Activated CD8-positive, alpha-beta T cell treated with anti-CD3 and anti-CD28 coated beads for 36 hours (primary cell): Measurements from ENCODE around the gene CD9. TPM values are rescaled to one million over a fixed set of nuclear protein-coding genes. Genes with fewer than 3 reads are reported as not detected.

Experiments
- ATAC-seq: fragments of 200-7000 bp; cut with Tn5 transposase; one replicate; pipeline ENCODE4 v1.10.0; 2021; ENCODE audit warnings: mild to moderate bottlenecking, moderate library complexity
- CTCF ChIA-PET: fragments of 350-600 bp; sonication (Branson Sonifier 250); formaldehyde crosslinking; loops from one replicate; lab custom pipeline; 2021; ENCODE audit warnings: antibody characterized with exemption; lab: Charles Lee
- POLR2A ChIA-PET: fragments of 350-600 bp; sonication (Branson Sonifier 250); formaldehyde crosslinking; loops from one replicate; lab custom pipeline; 2021; ENCODE audit warnings: antibody characterized with exemption; lab: Charles Lee
- DNase-seq: peaks from one replicate; pipeline ENCODE4 v3.0.0-alpha.2; 2020
- H3K27ac Mint-ChIP-seq: one replicate; pipeline ENCODE4 v1.8.0; 2021; ENCODE audit warnings: mild to moderate bottlenecking, mixed read lengths
- H3K27me3 Mint-ChIP-seq: one replicate; pipeline ENCODE4 v1.8.0; 2021; ENCODE audit warnings: mixed read lengths
- H3K36me3 Mint-ChIP-seq: one replicate; pipeline ENCODE4 v1.8.0; 2021; ENCODE audit warnings: low read depth, mixed read lengths
- H3K4me1 Mint-ChIP-seq: one replicate; pipeline ENCODE4 v1.8.0; 2021; ENCODE audit warnings: low read depth, mixed read lengths
- H3K4me3 Mint-ChIP-seq: one replicate; pipeline ENCODE4 v1.8.0; 2021; ENCODE audit warnings: mild to moderate bottlenecking, moderate library complexity, mixed read lengths
- H3K9me3 Mint-ChIP-seq: one replicate; pipeline ENCODE4 v1.8.0; 2021; ENCODE audit warnings: mixed read lengths
- intact Hi-C: fragments of 100-400 bp; cut with micrococcal nuclease; formaldehyde crosslinking; loops from one replicate; pipeline ENCODE4 v1.10.0; 2022
- total RNA-seq, 2 experiments: library from RNA; stranded (reverse); gene quantifications; one replicate each; pipeline ENCODE4 v1.2.3, GENCODE V29; 2021
- TF ChIP-seq, protein P1 (sequence below): fragments of 200-600 bp; IDR thresholded peaks from one replicate; pipeline ENCODE4 v1.8.0; 2022; ENCODE audit warnings: antibody characterized with exemption, mild to moderate bottlenecking

CD9 gene
- total RNA-seq, 2 experiments from 2014 or later, result 9.1 to 9.2 TPM

- POLR2A ChIA-PET, result no interaction called here
Measured at GRCh38 chr12:6226002-6226678, 25.9 kb downstream of the CD9 start.

GRCh38 chr12:6226679-6227051, 26.5 kb downstream of the CD9 start:
- Mint-ChIP-seq H3K27ac (no peak overlapping the region), H3K27me3 (no peaks in the 10 kb centered on the region), H3K4me3 (no peak overlapping the region), H3K36me3 (no peaks in the 10 kb centered on the region), H3K9me3 (no peaks in the 10 kb centered on the region), H3K4me1 (peaks cover 17% of the 10 kb centered on the region)
- DNase-seq, result no peak
- ChIA-PET CTCF (no interaction called here), POLR2A (no interaction called here)
- intact Hi-C loops, result no loop called here
- ATAC-seq, result no peak
- TF ChIP-seq, protein P1, sequence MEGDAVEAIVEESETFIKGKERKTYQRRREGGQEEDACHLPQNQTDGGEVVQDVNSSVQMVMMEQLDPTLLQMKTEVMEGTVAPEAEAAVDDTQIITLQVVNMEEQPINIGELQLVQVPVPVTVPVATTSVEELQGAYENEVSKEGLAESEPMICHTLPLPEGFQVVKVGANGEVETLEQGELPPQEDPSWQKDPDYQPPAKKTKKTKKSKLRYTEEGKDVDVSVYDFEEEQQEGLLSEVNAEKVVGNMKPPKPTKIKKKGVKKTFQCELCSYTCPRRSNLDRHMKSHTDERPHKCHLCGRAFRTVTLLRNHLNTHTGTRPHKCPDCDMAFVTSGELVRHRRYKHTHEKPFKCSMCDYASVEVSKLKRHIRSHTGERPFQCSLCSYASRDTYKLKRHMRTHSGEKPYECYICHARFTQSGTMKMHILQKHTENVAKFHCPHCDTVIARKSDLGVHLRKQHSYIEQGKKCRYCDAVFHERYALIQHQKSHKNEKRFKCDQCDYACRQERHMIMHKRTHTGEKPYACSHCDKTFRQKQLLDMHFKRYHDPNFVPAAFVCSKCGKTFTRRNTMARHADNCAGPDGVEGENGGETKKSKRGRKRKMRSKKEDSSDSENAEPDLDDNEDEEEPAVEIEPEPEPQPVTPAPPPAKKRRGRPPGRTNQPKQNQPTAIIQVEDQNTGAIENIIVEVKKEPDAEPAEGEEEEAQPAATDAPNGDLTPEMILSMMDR, result no peak

More at GRCh38 chr12:6226002-6226678, 25.9 kb downstream of the CD9 start:
- no peak overlapping the region for H3K27ac Mint-ChIP-seq
- H3K36me3 Mint-ChIP-seq, result no peaks in the 10 kb centered on the region
- no peak overlapping the region for H3K4me3 Mint-ChIP-seq
- H3K27me3 Mint-ChIP-seq, result no peaks in the 10 kb centered on the region
- peaks cover 12% of the 10 kb centered on the region for H3K4me1 Mint-ChIP-seq
- intact Hi-C loops, result no loop called here
- TF ChIP-seq, protein P1, result no peak
- no peaks in the 10 kb centered on the region for H3K9me3 Mint-ChIP-seq
- CTCF ChIA-PET, result no interaction called here
- ATAC-seq (no peak), DNase-seq (no peak)

DNA sequence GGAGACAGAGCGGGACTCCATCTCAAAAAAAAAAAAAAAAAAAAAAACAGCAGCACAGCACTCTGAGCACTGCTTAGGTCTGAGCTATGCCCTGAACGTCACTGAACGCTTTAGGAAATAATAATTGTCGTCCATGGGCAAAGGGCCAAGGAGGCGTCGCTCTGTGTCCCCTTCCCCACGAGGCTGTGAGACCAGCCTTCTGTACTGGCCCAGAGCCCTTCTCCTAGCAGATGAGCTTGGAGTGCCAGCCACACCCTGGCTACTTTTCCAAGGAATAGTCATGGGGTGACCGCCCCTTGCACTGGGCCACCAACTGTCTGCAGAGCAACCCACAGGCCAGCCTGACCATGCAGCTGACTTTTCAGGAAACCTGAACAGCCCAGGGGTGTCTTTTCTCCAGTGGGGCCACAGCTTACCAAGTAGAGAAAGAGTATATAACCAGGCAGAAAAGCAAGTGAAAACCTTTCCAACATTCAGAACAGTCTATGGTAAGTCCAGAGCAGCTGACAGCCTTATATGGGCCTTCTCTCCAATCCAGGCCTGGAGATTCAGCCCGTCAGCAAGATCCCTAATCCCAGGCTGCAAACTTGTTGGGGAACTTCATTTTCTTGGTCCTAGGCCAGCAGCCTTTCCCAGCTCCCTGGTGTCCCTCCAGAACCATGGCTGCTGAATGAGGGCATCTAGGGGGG, 28.5 kb downstream of the CD9 start:
- no peak overlapping the region for H3K27ac Mint-ChIP-seq
- H3K27me3 Mint-ChIP-seq, result no peaks in the 10 kb centered on the region
- ATAC-seq, result no peak
- no peaks in the 10 kb centered on the region for H3K36me3 Mint-ChIP-seq
- TF ChIP-seq, protein P1, result no peak
- CTCF ChIA-PET, result interaction anchor here (0.8 to 3.2 kb wide), 6 partner anchors 26 to 189 kb away, joined by 3 to 23 read pairs (median 3); no protein-coding TSS in a partner anchor
- POLR2A ChIA-PET, result interaction anchor here (0.9 kb wide), 1 partner anchor 28 kb away, joined by 3 read pairs; the partner anchor contains the start of gene CD9
- intact Hi-C loops, result no loop called here
- H3K9me3 Mint-ChIP-seq, result no peaks in the 10 kb centered on the region
- DNase-seq, result no peak
- H3K4me1 Mint-ChIP-seq, result peaks cover 28% of the 10 kb centered on the region
- H3K4me3 Mint-ChIP-seq, result no peak overlapping the region

DNA sequence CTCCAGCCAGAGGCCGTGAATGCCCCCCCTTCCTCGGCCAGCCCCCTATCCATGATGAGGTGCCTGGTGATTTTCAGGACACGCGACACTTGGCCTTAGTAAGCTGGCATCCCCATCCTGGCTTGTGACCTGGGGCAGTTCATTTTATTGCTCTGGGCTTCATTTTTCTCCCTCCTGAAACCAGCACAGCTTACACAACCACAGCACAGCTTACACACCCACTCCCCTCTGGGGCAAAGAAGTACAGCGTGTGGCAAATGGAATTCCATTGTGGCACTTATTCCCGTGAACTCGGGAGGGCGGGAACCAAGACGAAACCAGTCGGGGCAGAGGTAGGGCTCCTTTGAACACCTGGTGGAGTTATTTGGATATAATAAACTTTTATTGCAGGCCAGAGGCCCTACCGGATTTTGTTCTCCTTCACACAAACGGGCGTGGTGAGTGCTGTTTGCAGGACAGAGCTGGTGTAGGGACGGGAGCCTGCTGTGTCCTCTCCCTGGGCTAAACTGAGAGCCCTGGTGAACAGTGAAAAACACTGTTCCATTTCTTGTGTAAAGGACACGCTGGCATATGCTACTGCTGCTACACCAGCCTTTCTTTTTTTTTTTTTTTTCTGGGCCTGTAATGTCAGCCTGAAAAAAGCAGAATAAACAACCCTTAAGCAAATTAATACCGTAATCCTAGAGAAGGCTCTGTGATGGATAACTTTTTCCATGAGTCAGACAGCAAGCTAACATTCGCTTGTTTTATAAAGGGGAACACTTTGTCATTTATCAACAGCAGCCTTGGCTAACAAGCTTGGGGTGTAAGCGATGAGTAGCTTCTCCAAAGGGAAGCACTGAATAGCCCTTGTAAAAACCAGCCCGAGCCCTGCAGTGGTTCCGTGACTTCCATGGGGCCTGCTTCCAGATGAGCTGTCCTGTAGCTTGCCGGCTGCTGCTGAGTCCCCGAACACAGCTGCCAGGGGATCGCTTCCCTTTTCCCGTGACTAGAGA, 29.3 kb downstream of the CD9 start:
- intact Hi-C loops, result no loop called here
- TF ChIP-seq, protein P1, result no peak
- ChIA-PET CTCF (interaction anchor here (0.8 to 3.2 kb wide), 9 partner anchors 8 to 173 kb away, joined by 3 to 23 read pairs (median 3); no protein-coding TSS in a partner anchor), POLR2A (interaction anchor here (0.8 to 0.9 kb wide), 2 partner anchors 29 to 32 kb away, joined by 3 to 5 read pairs; partner anchors contain the start of gene CD9)
- H3K27me3 Mint-ChIP-seq, result no peaks in the 10 kb centered on the region
- peak; percentile 11 for ATAC-seq
- peaks cover 28% of the 10 kb centered on the region for H3K4me1 Mint-ChIP-seq
- DNase-seq, result no peak
- no peaks in the 10 kb centered on the region for H3K36me3 Mint-ChIP-seq
- H3K27ac Mint-ChIP-seq, result peak overlapping the region; percentile 85
- H3K9me3 Mint-ChIP-seq, result no peaks in the 10 kb centered on the region
- no peak overlapping the region for H3K4me3 Mint-ChIP-seq
